ENCODE measurements around the gene INKA1.
A peak's percentile ranks its signal among the peaks of the same experiment; 100 is the strongest.
"Not testable (repeated sequence)": the region's sequence is repeated elsewhere in the genome, so short reads cannot be mapped to it uniquely, and the experiment has no call there.

The INKA1 gene

DNA sequence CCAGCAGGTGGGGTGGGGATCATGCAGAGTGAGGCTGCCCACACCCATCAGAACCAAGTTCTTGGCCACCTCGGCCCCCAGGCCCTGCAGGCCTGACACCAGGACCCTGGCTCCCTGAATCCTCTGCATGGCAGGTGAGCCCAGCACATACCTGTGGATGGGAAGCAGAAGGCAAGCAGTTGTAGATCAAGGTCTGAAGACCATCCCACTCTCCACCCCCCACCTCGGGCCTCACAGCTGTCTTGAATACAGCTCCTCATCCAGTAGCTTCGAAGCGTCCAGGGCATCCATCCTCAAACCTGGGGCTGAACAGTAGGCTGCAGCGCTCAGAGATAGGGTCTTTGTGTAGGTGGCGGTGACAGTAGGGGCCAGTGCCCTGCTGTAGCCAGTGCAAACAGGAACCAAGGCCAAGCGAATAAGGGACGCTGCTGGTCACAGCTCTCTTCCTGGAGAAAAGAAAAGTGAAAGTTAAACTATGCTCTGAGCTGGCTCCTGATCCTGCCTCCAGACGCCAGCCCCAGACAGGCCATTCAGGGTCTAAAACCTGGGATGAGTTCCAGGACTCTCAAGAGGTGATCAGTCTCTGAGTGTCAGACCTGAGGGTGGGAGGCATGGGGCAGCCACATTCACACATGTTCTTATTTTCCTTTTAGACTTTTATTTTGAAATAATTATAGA, 10.6 kb downstream of the INKA1 start, which contains the start of gene UBA7:
UBA7 (minus strand) TSS at position 457 of the 678 bp plus-strand sequence; CDS start at position 291, 166 bp downstream.
- DNase-seq, result no peak

DNA sequence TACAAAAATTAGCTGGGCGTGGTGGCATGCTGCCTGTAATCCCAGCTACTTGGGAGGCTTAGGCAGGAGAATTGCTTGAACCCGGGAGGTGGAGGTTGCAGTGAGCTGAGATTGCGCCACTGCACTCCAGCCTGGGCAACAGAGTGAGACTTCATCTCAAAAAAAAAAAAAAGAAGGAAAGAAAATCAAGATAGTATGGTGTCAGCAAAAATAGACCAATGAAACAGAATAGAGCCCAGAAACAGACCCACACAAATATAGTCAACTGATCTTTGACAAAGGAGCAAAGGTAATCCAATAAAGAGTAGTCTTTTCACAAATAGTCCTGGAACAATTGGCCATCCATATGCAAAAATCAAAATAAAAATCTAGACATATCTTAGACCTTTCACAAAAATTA, 20.1 kb downstream of the INKA1 start:
- DNase-seq, result not testable (repeated sequence)

DNA sequence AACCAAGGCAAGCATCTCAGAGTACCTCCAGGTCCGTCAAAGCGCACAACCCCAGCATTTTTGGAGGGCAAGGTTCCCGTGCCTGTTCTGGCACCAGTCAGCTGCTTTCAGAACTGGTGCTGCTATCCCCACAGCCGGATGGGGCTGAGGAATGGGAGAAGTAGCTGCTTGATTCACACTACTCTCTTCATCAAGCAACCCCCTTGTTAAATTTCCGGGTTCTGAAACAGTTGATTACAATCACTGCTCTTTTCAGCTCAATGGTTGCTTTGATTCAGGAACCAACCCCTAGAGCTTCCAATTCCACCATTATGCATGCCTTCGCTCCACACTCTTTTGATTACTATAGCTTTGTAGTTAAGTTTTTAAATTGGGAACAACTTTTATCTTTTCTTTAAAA, 23.0 kb downstream of the INKA1 start:
- DNase-seq, result no peak

DNA sequence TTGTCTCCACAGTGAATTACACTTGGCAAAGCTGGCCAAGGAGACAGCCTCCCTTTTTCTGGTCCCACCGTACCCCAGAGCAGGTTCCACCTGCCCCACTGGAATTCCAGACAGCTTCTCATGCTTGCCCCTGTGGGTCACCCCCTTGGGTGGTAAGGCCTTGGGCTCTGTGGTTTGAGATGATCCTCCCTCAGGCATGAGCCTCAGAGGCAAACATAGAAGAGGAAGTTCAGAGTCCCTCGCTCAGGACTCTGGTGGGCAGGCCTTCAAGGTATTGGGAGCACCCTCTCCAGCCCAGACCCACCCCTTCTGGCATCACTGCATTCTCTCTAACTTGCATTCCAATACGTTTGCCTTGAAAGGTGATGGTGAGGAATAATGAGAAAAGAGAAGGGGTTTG, 28.3 kb downstream of the INKA1 start:
- DNase-seq, result no peak

DNA sequence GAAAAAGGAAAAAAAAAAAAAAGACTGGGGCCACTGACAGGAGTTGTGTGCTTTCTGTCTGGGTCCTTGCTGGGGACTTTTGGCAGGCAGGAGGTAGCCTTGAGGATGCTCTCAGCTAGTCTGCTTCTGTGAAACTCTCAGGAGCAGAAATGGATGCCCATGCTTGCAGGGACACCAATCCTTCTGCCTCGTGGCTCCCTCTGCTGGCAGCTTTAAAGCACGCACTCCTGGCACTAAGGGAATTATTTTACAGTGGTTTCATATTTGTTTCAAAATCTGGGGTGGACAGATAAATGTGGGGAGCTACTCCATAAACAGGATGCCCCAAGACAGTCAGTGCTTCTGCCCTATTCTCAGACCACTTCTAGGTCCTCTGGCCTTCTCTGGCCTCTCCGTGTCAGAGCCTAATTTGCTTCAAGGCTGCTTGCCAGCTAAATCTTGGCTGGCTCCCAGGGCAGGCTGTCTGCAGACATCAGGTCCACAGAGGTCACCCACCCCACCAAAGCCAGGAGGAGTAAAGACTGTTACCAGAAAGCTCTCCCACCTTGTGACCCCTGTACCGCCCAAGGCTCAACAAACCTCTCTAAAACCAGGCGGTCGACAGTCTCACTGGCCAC, 36.2 kb downstream of the INKA1 start:
- DNase-seq, result peak; percentile 30

DNA sequence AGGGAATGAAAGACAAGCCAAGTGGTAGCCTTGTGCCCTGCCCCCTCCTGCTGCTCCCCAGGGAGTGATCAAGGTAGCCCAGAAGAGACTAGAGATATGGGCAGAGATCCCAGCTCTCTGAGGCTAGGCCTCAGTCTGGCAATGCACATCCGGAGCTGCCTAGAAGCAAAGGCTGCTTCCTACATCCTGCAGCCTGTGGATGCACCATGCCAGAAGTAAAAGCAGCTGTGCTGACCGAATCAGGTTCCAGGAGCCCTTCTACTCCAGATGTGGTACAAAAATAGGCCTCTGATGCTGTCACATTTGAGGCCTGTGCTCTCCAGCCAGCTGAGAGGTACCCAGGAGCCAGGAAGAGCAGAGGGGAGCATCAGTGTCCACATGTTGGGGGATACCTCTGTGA, 37.3 kb downstream of the INKA1 start:
- no peak for DNase-seq

DNA sequence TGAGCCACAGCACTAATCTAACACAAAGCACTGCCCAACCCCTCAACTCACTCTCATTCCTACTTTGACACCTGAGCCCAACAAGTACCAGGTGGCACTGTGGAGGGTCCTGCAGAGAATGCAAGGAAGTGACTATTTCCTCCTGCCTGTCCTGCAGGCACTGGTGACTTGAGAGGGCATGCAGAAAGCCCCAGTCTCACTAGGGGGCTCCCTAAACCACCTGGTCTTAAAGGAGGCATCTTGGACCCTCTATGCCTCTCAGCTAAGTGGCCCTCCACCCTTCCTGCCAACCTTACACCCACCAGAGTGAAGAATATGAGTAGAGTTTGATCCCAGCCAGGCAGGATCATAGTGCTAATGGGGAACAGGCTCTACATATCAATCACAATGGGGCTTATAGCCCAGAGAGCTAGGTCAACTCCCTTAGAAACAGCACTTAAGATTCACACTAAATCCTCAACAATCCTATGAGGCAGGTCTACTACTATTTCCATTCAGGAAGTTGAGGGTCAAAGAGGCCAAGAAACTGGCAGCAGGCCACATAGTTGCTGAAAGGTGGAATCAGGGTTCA, 38.1 kb downstream of the INKA1 start:
- DNase-seq, result no peak

DNA sequence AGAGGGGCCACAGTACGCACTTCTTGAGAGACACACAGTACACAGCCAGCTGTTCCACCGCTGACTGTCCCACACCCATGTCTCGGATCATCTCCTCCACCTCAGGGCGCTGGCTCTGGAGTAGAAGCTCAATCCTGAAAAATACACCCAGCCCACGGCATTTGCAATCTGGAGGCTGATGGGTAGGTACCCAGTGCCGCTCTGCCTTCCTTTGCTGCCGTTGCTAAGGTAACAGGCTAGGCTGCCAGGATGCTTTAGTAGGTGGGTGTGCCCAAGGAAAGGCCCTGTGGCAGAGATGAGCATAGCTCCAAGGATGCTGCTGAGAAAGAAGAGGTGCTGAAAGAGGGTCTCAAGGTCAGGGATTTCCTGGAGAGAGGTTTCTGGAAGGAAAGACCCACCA, 38.7 kb downstream of the INKA1 start:
- DNase-seq, result no peak

DNA sequence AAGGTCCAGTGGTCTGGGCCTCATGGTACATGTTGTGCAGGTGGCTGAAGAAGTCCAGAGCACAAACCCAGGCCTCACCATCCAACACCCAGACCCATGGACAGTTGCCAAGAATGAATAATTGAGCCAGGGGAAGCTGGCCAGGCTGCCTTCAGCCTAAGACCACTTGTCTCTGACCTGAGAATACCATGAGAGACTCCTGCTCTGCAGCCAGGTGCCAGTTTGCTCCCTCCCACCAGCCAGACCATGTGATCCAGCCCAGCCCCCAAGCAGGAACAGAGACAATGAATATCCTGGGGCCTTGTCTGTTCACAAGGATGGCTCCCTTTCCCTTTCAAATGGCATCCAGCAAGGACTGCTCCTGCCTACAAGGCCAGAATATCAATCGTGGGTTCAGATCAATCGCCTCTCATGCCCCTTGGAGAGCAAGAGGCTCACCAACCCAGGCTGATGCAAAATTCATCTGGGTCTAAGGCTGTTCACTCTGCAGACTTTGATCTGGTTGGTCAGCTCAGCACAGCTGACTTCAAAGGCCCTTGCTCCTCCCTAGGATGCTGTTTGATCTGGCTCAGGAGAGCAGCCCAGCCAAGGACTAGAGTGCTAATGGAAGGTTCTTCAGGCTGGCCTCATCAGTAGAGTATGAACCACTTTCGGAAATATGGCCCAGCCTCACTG, 39.9 kb downstream of the INKA1 start:
- no peak for DNase-seq

DNA sequence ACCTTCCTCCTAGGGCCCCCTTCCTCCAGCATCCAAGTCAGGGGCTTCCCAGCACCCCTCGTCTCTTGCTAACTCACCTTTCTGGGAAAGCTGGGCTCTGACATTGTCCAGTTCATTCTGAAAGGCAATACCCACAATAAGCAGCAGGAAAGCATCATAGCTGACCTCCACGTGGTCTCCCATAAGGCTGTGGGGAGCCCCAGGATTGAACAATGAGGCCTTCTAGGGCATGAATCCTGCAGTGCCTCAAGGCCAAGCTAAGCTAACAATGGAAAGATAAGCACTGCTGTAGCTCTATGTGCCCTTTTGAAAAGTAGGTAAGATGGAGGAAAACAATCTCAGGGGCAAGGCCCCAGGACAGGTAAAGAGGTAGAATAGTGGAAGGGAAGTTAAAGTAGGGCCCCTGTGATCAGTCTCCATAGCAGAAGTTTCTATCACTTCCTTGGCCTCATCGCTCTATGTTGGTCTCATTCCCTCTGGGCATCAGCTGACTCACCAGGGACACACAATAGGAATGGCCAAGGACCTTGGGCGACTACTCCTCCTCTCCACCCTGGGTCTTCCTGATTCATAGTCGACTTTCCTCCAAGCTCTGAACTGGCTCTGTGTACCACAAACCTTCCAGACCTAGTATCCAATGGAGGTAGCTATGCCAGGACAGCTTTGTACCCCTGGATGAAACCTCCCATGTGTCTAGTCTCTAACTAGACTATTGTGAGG, 41.6 kb downstream of the INKA1 start:
- no peak for DNase-seq

DNA sequence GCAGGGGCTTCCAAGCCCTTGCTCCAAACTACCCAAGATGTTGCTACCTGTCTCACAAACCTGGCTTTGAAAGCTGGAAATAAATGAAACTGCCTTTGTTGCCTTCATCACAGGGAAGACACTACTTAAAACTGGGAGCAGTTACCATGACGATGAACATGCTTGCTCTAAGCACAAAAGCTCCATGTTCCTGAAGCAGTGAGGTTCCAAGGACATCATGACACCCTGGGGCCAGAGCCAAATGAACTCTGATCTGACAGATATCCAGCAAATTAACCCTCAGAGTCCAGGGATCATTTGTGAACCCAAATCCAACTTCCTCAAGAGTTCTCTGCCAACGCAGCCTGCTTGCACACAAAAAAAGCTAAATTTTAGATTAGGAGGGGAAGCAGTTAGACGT, 42.6 kb downstream of the INKA1 start:
- DNase-seq, result no peak

Measured in NCI-H1105 (cell line).